HG03457 (cell line): ENCODE measurements around the gene ZNF467.

Source experiments
- ATAC-seq: cut with Tn5 transposase; IDR thresholded peaks from one replicate; pipeline ENCODE4 v1.9.1; 2021; ENCODE audit warnings: moderate number of reproducible peaks; ENCODE audit not compliant: unreplicated experiment

Gene ZNF467

DNA sequence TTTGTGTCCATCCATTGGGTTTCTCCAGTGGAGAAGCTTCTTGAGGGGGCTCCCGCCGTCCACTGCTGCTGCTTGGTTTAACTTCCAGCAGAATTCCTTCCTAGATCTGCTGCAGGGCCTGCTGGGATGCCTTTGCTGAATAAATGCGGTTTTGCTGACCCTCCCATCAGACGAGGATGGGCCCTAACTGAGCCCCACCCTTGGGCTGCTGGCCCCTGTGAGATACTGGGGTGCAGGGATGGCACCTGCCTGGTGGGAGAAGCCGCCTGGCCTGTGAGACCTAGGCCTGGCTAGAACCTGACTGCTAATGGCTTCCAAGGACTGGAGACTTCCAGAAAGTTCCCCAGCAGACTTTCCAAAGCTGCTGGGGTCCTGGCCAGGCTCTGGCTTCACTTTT is 43.8 kb downstream of the ZNF467 start:
- no peak for ATAC-seq

DNA sequence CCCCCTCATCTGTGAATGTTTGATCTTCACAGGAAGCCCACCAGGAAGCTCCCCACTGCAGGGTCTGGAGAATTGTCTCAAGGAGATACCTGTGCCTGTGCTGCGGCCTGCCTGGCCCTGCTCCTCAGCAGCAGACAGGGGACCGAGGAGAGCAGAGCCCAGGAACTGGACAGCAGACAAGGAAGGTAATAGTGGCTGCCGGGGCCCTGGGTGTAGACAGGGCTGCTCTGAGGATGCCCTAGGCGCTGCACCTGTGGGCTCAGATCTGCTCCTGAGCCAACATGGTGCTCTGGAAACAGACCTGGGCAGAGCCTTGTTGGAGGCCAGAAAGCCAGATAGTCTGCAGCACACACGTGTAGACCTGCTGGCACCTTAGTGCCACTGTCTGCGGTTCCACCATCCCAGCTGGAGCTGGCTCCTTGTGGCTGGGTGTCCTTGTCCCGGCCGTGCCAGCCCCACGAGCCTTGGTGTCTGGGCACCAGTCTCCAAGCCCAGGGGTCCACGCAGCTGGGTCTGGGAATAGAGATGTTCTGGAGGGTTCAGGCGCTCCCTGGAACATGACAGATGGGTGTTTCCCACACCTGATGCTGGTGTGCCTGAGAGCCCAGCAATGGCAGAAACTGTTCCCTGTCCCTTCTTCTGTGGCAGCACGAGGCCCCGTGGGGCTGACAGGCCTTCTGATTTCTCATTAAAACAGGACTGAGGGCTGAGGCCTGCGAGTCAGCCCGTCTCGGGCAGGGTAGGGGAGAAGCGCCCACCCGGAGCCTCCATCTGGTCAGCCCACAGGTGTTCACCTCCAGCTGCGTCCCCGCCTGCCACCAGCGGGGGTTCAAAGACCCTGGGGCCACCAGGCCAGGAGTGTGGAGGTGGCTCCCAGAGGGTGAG is 44.7 kb downstream of the ZNF467 start:
- ATAC-seq, result no peak

DNA sequence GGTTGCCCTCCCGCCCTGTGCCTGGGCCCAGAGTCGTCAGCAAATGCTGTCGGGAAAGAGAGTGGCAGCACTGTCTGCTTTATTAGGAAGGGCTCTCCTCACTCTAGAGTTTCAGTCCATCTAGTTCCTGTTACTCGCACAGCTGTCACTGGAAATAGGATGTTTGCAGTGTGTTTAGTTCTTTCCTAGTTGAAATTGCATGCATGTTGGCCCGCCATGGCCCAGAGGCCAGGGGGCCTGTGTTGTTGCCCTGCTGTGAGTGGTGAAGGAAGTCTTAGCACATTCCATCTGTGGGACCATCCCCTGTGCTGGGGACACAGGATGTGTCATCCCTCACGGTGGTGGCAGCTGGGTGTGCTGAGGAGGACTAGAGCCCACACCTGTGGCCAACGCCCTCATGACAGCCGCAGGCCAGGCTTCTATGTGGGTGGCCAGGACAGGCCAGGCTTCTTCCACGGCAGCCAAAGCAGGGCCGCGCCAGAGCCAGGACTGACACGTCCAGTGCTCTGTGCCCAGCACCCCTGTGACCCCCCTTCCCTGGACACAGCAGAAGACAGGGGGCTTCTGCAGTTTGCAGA is 45.4 kb downstream of the ZNF467 start:
- ATAC-seq, result no peak

DNA sequence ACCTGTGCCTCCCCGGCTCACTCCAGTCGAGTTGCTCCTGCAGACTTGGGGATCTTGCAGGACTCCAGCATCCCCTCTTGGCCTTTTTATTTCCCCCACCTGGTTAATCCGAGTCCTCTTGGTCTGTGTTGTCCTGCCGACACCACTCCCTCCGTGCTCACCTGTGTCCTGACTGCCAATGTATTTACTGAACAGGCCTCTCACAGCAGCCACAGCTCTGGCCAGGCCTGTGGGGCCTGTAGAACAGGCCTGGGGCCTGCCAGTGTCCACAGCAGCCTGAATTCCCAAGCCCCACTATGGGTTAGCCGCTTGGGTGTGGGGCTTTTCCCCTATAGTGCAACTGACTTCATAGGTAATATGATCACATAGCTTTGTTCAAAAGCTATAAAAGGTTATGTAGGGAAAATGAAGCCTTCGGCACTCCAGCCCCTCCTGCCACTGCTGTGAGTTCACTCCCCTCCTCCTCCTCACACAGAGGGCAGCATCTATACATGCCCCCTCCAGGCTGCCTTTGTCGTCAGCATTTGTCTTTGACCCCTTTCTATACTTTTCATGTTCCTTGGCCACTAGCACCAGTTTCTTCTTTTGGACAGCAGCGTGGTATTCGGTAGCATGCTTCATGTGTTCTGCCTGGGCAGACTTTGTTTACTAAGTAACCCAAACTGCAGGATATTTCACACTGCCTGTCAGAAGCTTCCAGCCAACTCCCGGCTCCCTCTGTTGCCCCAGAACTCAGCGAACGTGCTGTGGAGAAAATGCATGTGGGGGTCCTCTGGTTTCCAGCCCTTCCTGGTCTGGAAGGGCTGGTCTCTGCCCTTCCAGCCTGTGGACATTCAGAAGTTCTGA is 46.1 kb downstream of the ZNF467 start:
- no peak for ATAC-seq

DNA sequence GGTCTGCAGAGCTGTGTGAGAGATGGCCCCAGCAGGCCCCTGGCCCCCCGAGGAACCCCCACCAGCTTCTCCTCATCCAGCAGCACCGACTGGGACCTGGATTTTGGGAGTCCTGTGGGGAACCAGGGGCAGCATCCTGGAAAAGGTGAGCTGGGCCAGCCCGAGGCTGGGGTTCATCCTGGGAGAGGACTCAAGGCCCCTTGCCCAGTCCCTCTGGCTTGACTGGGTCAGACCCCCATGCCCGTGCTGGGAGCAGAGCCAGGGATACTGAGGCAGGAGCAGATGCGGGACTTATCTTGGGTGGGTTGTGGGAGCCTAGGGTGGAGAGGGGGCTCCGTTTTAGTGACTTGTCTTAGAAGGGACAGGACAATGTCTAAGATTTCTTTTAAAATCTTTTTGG is 47.5 kb downstream of the ZNF467 start:
- no peak for ATAC-seq

DNA sequence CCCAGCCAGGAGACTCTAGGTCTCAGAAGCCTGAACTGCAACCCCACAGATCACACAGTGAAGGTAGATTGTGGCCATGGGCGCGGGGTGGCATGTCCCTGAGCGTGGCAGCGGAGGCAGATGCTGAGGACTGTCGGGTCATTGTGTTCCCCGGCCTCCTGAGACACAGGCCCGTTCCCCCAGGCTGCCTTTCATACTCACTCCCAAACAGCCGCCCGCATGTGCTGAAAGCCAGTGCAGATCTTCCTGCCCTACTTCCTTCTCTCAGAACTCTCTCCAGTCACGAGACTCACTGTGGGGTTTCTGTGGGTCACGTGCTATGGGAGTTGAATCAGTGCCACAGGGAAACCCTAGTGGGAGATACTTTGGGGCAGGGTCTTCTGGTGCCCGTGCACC is 48.0 kb downstream of the ZNF467 start:
- ATAC-seq, result no peak

DNA sequence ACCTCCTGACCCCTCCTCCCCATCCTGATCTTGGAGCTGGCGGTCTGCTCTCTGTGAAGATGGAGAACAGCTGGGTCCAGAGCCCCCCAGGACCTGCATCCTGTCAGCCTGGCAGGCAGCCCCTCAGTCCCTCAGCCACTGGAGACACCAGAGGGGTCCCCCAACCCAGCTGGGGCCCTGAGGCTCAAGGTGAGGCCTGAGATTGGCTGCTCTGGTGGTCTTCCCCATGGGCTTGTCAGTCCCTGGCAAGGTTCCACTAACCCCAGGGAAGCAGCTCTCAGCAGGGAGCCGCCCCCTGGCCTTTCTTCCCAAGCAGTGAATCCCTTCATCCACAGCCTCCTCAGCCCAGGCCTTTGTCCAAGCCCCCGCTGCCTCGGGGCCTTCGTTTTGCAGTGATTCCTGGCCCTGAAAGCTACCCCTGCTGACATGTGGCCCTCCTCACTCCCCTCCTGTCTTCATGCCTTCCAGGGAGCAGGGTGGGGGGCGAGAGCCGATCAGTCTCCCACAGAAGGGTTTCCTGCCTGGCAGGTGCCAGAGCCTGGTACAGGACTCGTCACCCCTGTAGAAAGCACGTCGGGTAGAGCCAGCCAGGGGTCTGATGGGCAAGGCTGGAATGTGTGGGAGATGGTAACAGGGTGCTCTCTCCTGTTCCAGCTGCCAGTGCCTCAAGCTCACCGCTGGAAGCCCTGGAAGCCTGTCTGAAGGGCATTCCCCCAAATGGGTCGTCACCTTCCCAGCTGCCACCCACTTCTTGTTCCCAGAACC is 48.5 kb downstream of the ZNF467 start:
- ATAC-seq, result no peak

DNA sequence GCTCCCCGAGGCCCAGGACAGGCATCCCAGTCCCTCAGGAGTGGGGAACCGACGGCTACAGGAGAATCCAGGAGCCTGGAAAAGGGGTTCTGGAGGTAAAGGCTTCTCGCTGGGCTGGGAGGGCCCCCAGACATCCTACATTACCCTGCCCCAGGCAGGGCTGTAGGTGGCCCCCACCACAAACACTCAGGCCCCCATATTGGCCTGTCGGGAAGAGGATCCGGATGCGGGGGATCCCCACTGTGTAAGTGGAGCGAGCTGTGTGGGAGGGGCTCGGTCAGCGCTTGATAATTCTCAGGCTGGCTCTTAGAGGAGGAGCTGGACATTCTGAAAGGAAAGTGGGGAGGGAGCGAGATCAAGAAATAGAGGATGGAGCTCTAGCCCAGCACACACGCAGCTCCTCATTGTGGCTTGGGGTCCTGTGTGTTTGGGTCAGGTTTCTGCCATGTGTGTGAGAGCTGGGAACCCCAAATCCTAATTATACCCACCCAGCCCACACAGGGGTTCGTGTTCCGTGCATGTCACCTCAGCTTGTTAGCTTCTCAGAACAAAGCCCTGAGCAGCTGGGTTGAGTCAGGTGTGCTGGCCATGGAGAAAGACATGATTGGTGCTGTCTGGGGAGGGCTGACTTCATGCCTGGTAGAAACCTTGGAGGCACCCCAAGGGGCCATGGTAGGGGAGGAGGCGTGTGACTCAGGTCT is 49.4 kb downstream of the ZNF467 start:
- no peak for ATAC-seq

DNA sequence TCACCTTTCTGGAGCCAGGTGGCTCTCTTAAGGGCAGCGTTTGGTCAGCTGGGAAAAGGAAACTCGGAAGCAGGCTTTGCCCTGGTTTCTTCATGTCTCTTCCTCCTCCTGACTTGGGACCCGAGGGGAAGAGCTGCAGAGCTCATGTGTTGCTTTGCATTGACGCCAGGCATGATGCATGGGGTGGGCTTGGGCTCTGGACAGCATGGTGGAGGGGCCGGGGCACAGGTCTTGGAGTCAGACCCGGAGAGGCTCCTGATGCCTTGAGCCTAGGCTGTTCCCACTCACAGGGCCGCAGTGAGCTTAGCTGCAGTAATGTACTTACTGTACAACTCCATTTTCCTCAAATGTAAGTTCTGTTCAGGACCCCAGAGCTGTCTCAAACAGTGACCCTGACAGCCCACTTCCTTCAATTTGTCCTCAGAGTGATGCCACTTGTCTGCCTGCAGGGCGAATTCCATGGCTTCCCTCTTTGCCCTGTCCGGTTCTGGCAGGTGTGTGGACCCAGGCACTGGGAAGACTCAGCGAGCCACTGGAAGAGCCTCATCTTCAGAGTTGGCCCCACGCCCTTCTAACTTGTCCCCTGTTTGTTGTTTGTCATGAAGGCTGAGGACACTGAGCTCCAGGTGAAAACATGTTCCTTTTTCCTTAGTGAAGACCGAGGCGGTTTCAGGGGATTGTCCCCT is 50.2 kb downstream of the ZNF467 start:
- ATAC-seq, result no peak

DNA sequence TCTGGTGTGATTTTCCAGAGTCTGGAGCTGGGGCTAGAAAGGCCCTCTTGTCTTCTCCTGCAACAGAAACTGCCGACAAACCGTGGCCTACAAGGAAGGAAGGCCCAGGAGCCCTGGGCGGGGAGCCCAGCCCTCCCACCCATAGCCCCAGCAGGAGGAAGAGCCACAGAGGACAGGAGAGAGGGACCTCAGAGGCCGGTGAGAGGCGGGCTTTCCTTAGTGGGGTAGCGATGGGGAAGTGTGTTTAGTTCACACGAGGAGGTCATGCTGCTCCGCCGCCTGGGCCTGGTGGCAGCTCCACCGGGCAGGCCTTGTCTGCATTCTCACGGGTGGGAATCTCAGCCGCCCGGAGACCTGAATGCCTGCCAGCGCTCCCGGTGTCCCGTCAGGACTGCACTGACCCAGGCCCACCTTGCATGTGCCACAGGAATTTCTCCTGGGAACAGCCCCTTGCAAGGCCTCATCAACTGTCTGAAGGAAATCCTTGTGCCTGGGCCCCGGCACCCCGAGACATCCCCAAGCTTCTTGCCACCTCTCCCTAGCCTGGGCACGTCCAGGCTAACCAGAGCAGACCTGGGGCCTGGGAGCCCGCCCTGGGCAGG is 50.9 kb downstream of the ZNF467 start:
- ATAC-seq, result no peak

DNA sequence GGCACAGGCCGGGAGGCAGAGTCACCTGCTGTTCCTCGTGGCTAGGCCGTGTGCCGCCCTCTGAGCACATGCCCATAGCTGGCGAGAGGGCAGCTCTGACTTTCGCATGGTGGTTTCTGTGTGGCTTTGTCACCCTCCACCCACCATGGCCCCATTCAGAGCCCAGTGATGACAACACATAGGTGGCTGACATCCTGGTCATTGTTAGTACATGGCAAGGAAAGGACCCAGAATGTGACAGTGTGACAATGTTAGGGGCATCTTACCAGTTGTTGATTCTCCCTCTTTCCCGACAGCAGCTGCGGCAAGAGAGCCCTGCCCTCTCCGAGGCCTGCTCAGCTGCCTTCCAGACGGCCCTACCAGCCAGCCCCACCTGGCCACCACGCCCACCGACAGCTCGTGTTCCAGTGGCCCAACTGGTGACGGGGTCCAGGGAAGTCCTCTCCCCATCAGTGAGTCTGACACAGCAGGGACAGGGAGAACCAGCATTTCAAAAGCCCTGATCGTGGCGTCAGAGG is 52.2 kb downstream of the ZNF467 start:
- no peak for ATAC-seq

DNA sequence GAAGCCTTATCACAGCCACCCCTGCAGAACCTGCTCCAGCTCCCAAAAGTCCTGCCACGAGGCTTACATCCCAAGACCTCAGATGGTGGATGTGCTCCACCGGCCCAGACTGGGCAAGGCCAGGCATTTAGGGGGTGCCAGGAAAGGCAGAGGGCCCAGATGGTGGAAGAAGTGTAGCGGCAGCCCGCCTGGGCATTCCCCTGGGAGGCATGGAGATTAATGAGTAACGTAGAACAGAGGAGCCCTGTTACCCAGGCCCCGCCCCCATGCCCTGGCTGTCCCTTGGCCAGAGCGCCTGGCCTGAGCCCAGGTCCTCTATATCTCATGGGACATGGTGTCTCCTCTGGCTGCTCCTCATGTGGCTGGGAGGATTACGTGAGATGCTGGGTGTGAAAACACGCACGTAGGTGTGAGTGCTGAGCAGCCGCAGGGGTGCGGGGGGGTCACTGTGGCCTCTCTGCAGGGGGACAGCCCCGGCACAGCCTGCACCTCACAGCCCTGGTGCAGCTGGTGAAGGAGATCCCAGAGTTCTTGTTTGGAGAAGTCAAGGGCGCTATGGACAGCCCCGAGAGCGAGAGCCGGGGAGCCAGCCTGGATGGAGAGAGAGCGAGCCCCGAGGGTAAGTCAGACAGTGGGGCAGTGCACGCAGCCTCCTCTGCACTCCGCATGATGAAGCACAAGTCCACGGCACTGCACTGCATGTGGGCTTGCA is 52.9 kb downstream of the ZNF467 start:
- no peak for ATAC-seq

DNA sequence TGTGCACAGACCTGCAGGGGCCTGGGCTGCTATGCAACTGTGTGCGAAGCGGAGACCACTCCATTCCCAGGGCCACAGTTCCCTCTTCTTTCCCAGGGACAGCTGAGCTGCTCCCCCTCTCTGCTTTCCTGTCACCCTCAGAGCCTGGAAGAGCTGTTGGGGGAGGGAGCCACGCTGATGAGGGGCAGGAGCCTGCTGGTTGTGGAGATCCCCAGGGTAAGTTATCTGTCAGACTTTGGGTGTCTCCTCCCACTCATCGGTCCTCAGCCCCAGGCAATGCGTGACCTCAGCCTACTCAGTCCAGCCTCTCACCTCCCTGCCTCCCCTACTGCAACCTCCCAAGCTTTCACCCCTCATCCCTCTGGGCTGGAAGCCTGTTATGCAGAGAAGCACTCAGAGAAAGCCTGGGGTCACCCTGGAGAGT is 53.5 kb downstream of the ZNF467 start:
- ATAC-seq, result no peak

DNA sequence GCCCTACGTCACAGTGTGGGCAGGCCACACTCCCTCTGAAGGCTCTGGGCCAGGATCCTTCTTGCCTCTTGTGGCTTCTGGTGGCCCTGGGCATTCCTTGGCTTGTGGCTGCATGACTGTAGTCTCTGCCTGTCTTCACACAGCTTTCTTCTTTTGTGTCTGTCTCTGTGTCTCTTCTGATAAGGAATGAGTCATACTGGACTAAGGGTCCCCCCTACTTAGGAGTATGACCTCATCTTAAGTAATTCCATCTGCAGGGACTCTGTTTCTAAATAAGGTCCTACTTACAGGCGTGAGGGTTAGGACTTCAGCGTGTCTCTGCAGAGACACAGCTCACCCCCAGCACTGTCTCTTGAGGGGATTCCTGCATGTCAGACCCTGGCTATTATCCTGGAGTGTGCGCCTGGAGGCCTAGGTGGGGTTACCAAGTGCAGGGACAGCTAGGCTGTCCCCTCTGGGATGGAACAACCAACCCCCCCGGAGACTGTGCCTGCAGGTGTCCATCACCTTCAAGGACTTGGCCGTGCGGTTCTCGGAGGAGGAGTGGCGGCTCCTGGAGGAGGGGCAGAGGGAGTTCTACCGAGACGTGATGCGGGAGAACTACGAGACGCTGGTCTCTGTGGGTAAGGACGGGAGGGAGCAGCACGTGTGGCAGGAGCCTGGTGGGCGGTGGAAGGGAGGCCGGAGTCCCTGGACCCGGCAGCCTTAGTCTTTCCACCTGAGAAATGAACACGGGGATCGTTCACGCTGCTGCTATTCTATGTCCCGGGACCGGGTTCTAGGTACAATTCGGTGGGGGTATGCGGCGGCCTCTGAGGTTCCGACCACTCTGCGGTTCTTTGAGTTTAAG is 54.1 kb downstream of the ZNF467 start:
- no peak for ATAC-seq

DNA sequence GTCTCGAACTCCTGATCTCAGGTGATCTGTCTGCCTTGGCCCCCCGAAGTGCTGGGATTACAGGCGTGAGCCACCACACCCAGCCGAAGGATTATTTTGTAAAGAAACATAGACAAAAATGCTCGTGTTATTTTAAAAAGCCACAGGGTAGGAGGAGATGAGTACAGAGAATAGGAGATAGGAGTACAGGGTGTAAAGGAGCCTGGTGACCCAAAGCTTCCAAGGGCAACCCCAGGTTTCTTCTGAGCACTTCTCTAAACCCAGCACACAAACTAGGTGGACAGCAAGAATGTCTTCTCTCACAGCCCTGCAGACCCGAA is 54.7 kb downstream of the ZNF467 start:
- ATAC-seq, result no peak

DNA sequence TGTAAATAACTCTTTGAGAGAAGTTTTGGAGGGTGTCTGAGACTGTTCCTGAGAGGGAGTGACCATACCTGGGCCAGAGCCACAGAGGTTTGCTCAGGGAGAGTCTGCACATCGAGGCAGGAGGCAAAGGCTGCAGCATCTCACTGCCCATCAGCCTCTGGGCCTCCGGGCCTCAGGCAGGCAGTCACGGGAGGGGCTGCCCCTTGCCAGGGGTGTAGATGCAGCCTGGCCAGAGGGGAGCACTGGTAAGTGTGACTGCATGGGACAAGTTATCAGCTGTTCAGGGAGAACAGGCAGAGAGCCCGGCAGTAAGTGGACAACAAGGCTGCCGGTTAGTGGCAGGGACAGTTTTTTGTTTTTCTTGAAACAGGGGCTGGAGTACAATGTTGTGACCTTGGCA is 55.9 kb downstream of the ZNF467 start:
- ATAC-seq, result no peak

DNA sequence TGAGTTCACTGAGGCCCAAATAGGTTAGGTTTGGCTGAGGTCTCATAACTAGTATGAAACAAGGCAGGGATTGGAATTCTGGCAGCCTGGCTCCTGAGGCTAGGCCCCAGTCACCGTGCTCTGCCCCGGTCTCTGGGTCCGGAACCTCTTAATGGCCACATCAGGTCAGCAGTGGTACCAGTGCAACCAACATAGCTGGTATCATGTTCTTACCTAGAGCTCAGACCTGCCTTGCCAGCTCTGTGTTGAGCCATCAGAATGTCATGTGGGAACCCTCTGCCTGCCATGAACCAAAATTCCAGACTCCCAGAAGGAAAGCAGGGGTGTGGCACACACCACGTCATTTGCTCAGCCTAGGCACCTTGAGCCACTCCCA is 56.5 kb downstream of the ZNF467 start:
- ATAC-seq, result no peak
